ENCODE results near the gene WDR59. TPM values are rescaled to one million over a fixed set of nuclear protein-coding genes. Genes with fewer than 3 reads are reported as not detected.

WDR59 gene
- total and polyA plus RNA-seq, 2 donors (not counting 1 experiment from before 2014, with no cell fraction given): 52.6 to 127 TPM

- intact Hi-C loops (cut with micrococcal nuclease): no loop called here
- Mint-ChIP-seq H3K27ac (no peak overlapping the region), H3K27me3 (no peaks in the 10 kb centered on the region), H3K4me3 (no peak overlapping the region), H3K4me1 (peaks cover 8% of the 10 kb centered on the region), H3K9me3 (ENCODE audit: insufficient read depth) (no peaks in the 10 kb centered on the region)
- H3K27ac ChIP-seq (ENCODE audit: low read length in 2 of 2): no peak overlapping the region
- H3K79me2 ChIP-seq (ENCODE audit: control insufficient read depth, insufficient read depth, low read length): no peaks in the 10 kb centered on the region
- peaks cover 3 to 18% (median 11%) of the 10 kb centered on the region in 3 donors for H3K9me3 ChIP-seq (ENCODE audit: control extremely low read depth in 1 of 3, control insufficient read depth in 2 of 3, insufficient read depth in 1 of 3, low read length in 2 of 3)
- no peaks in the 10 kb centered on the region for H4K20me1 ChIP-seq (ENCODE audit: control insufficient read depth, insufficient read depth, low read length, poor library complexity, severe bottlenecking)
- no peaks in the 10 kb centered on the region for H3K4me1 ChIP-seq (ENCODE audit: control insufficient read depth in 2 of 2, insufficient read depth in 2 of 2, low read length in 2 of 2)
- POLR2A ChIA-PET: interaction anchor here (0.6 kb wide), 1 partner anchor 120 kb away, joined by 3 read pairs; no protein-coding TSS in a partner anchor
- no CpG with 5 or more reads among the region's 1 CpG for WGBS (ENCODE audit: insufficient coverage)
- H3K4me3 ChIP-seq (ENCODE audit: control extremely low read depth in 1 of 5, extremely low read depth in 1 of 5, insufficient read depth in 1 of 5, low read depth in 2 of 5, low read length in 4 of 5): no peak overlapping the region
- DNase-seq (no peak), ATAC-seq (ENCODE audit: low read depth) (no peak)
- no peak overlapping the region for H3K9ac ChIP-seq (ENCODE audit: low read length)
- no peaks in the 10 kb centered on the region for H3K36me3 ChIP-seq (replicated peaks in 1 of 2; ENCODE audit: control extremely low read depth in 1 of 2, control insufficient read depth in 1 of 2, extremely low read depth in 1 of 2, insufficient read depth in 2 of 2, low read length in 1 of 2)
- no peak overlapping the region for H2AFZ ChIP-seq (ENCODE audit: insufficient read depth, low read depth, low read length, poor library complexity, severe bottlenecking)
- no peak overlapping the region for H3K4me2 ChIP-seq (replicated peaks; ENCODE audit: low read depth, low read length, poor library complexity, severe bottlenecking)
- H3K27me3 ChIP-seq (replicated peaks in 1 of 4; ENCODE audit: control extremely low read depth in 1 of 4, control insufficient read depth in 3 of 4, insufficient read depth in 4 of 4, low read length in 3 of 4): no peaks in the 10 kb centered on the region
- no peak for TF ChIP-seq CTCF (IDR thresholded peaks at IDR 0.05)
- TF ChIP-seq EZH2 (IDR thresholded peaks at IDR 0.05; ENCODE audit: borderline replicate concordance, insufficient read depth, low read depth, low read length, poor library complexity, severe bottlenecking): no peak
- CTCF ChIA-PET: no interaction called here
Measured at GRCh38 chr16:75021410-75021809, 36.5 kb upstream of the WDR59 start.

GRCh38 chr16:75019586-75019985 is 34.7 kb upstream of the WDR59 start:
- no peak overlapping the region for H3K4me3 ChIP-seq (ENCODE audit: control extremely low read depth in 1 of 5, extremely low read depth in 1 of 5, insufficient read depth in 1 of 5, low read depth in 2 of 5, low read length in 4 of 5)
- H3K9ac ChIP-seq (ENCODE audit: low read length): no peak overlapping the region
- no peak overlapping the region for H2AFZ ChIP-seq (ENCODE audit: insufficient read depth, low read depth, low read length, poor library complexity, severe bottlenecking)
- no peak overlapping the region for H3K27ac ChIP-seq (ENCODE audit: low read length in 2 of 2)
- ATAC-seq (ENCODE audit: low read depth): no peak
- CTCF ChIA-PET: no interaction called here
- Mint-ChIP-seq H3K27me3 (no peaks in the 10 kb centered on the region), H3K4me1 (peaks cover 6% of the 10 kb centered on the region), H3K4me3 (no peak overlapping the region), H3K27ac (no peak overlapping the region), H3K9me3 (ENCODE audit: insufficient read depth) (no peaks in the 10 kb centered on the region)
- H3K9me3 ChIP-seq (ENCODE audit: control extremely low read depth in 1 of 3, control insufficient read depth in 2 of 3, insufficient read depth in 1 of 3, low read length in 2 of 3): peaks cover 3 to 18% (median 11%) of the 10 kb centered on the region in 3 donors
- no peaks in the 10 kb centered on the region for H4K20me1 ChIP-seq (ENCODE audit: control insufficient read depth, insufficient read depth, low read length, poor library complexity, severe bottlenecking)
- POLR2A ChIA-PET: no interaction called here
- DNase-seq: no peak
- H3K79me2 ChIP-seq (ENCODE audit: control insufficient read depth, insufficient read depth, low read length): no peaks in the 10 kb centered on the region
- H3K4me2 ChIP-seq (replicated peaks; ENCODE audit: low read depth, low read length, poor library complexity, severe bottlenecking): no peak overlapping the region
- no peaks in the 10 kb centered on the region for H3K36me3 ChIP-seq (replicated peaks in 1 of 2; ENCODE audit: control extremely low read depth in 1 of 2, control insufficient read depth in 1 of 2, extremely low read depth in 1 of 2, insufficient read depth in 2 of 2, low read length in 1 of 2)
- H3K4me1 ChIP-seq (ENCODE audit: control insufficient read depth in 2 of 2, insufficient read depth in 2 of 2, low read length in 2 of 2): no peaks in the 10 kb centered on the region
- intact Hi-C loops (cut with micrococcal nuclease): no loop called here
- TF ChIP-seq CTCF (IDR thresholded peaks at IDR 0.05) (no peak), EZH2 (IDR thresholded peaks at IDR 0.05; ENCODE audit: borderline replicate concordance, insufficient read depth, low read depth, low read length, poor library complexity, severe bottlenecking) (no peak)
- WGBS (ENCODE audit: insufficient coverage): no CpG with 5 or more reads among the region's 7 CpGs
- H3K27me3 ChIP-seq (replicated peaks in 1 of 4; ENCODE audit: control extremely low read depth in 1 of 4, control insufficient read depth in 3 of 4, insufficient read depth in 4 of 4, low read length in 3 of 4): no peaks in the 10 kb centered on the region
